GM18508 (cell line): ENCODE measurements around the gene CHCHD3.
"Not testable (repeated sequence)": the region's sequence is repeated elsewhere in the genome, so short reads cannot be mapped to it uniquely, and the experiment has no call there.

Experiments
- ATAC-seq: cut with Tn5 transposase; IDR thresholded peaks from one replicate; pipeline ENCODE4 v1.9.1; 2021; ENCODE audit warnings: moderate number of reproducible peaks; ENCODE audit not compliant: insufficient read depth, unreplicated experiment

CHCHD3 gene

GRCh38 chr7:132967470-132967848 lies 114.4 kb downstream of the CHCHD3 start:
- not testable (repeated sequence) for ATAC-seq

DNA sequence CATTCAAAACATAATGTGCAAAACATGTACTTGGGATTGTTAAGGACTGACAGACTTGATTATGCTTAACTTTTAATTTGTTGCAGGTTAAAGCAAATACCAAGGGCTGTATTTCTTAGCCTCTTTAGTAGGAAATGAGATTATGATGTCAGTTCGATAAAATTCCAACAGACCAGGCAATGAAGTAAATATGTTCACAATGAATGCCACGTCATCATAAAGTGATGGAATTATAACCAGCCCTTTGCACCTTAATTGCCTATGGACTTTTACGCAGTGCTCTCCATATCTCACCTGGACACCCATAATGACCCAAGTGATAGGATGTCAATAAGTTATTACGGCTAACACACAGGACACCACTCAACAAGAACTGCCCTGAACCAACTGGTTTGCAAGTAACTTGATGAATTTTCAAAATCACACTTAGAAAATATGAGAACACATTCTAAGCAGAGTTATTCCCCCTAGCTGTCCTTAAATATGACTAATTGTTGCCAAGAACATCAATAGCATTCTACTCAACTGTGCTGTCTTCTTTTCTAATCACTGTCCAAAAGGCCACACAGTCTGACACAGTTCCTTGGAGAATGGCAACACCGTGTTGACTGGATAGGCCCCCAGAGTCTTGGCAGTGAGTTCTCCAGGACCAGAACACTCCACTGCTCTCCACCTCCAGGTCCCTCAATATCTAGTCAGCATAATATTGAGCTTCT lies 115.0 kb downstream of the CHCHD3 start:
- ATAC-seq: no peak

GRCh38 chr7:132965951-132966350 lies 115.9 kb downstream of the CHCHD3 start:
- no peak for ATAC-seq

GRCh38 chr7:132964876-132965275 lies 117.0 kb downstream of the CHCHD3 start:
- no peak for ATAC-seq

GRCh38 chr7:132959891-132960290 lies 122.0 kb downstream of the CHCHD3 start:
- no peak for ATAC-seq

- no peak for ATAC-seq
Observed at GRCh38 chr7:132956556-132956955, 125.3 kb downstream of the CHCHD3 start.

GRCh38 chr7:132953468-132953867 lies 128.4 kb downstream of the CHCHD3 start:
- ATAC-seq: no peak

GRCh38 chr7:132950725-132951124 lies 131.2 kb downstream of the CHCHD3 start:
- ATAC-seq: no peak

DNA sequence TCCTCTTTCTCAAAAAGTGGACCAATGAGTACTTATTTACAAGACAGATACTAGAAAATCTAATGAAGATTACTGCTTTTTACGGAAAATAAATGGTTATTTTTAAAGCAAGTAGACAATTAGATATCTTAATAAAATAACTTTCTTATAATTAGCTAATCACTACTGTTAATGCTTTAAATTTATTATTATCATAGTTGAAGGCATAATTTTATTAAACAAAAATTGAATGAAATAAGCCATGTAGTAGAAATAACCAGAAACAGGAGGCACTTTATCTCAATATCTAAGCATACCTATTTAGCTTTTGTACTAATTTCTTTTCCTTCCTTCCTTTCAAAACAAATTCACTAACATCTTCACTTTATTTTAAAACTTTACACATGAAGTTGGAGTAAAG lies 134.9 kb downstream of the CHCHD3 start:
- ATAC-seq: no peak

GRCh38 chr7:132944774-132945173 lies 137.1 kb downstream of the CHCHD3 start:
- ATAC-seq: no peak

DNA sequence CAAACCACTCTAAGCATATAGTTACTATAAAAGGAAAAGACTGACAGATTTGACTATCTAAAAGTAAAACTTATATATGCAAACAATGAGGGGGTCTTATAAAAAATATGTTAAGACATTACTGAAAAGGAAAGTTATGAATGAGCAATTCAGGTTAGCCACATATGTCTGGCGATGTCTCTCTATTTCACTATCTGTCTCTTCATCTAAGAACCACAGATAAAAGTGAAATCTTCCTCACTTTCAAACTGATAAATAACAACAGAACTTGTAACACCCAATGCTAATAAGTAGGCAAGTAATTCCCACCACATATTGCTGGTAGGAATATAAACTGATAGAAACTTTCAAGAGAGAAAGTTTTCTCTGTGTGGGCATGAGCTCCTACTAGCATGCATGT lies 138.2 kb downstream of the CHCHD3 start:
- ATAC-seq: no peak

DNA sequence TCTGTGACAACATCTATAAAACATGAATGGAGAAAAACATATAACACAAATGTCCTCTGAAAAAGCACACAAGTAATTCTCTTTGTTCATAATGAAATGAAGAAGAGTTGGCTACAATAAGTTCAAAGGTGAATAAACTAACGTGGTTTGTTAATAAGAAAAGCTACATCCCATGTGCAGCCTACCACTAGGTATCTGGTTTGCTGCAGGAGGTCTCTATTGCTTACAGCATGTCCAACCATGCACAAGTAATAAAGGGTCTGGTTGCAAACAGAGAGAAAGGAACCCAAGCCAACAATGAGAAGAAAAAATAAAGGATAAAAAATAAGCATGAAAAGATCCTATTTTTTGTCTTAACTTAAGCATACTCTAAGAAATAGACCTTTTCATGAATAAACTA lies 139.2 kb downstream of the CHCHD3 start:
- ATAC-seq: no peak

DNA sequence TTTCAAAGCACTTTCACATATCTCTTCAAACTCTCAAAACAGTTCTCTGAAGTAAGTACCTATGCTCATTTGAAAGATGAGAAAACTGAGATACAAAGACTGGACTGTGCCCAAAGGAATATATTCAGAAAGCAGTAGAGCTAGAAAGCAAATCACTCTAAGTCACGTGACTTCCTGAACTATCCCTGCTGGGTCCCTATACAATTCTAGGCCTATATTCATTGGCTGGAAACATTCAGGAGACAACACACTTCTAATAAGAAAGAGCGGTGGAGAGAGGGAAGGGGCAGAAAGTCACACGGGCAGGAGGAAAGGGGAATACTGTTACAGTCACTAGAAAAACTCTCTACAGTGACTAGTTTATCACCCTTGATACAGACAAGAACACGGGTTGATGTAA lies 140.0 kb downstream of the CHCHD3 start:
- no peak for ATAC-seq

- no peak for ATAC-seq
Observed at GRCh38 chr7:132941428-132941827, 140.5 kb downstream of the CHCHD3 start.

- ATAC-seq: no peak
Observed at GRCh38 chr7:132940084-132940483, 141.8 kb downstream of the CHCHD3 start.

DNA sequence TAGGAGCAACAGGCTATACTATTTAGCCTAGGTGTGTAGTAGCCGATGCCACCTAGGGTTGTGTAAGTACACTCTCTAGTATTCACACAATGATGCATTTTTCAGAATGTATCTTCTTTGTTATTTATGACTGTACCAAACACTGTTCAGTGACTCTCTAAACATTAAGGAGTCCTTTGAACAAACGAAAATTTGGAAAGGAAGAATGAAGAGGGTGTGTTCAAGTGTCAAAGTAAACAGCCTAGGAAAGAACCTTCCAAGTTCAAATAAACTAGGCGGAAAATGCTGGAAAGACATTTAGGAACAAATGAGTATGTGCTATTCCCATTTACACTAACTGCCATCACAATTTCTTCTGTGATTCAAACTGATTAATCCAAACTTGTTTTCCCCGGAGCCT lies 142.4 kb downstream of the CHCHD3 start:
- no peak for ATAC-seq

DNA sequence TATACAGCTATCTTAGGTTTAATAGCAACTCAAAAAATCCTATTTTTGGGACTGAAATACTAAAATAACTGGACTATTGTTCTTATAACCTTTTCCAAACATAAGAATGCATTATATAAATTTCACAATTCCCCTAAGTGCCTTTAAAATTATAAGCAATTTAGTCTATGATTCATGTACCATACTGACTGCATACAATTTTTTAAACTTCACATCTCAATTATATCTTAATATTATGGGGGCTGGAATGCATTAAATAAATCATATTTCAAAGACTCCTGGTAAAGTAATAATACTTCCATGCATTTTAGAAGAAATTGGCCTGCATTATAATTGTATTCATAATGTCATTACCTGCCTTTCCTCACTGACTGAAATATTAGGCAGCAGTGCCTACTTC lies 144.6 kb downstream of the CHCHD3 start:
- no peak for ATAC-seq

DNA sequence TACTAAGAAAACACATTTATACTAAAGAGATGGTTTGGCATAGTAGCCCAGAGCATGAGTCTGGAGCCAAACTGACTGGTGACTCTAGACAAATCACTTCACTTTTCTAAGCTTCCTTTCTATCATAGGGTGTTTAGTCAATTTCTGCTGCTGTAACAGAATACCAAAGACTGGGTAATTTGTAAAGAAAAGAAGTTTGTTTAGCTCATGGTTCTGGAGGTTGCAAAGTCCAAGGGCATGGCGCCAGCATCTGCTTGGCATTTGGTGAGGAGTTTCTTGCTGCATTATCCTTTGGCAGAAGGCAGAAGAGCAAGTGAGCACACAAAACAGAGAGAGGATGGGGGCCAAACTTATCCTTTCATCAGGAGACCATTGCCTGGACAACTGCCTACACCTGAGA lies 146.3 kb downstream of the CHCHD3 start:
- ATAC-seq: no peak

DNA sequence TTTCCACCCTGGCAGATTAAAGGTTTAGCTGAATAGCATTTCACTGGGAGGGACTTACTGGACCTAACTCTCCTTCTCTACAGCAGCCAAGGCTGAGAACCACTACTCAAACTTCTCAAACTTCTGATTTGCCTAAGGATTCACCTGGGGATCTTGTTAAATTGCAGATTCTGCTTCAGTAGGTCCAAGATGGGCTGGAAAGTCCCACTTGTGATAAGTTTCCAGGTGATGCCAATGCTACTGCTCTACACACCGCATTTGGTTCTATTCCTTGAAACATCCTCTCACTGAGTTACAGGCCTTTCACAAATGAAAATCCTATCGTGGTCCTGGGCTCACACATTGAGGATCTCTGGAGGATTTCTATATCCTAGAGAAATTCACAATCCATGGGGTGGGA lies 147.9 kb downstream of the CHCHD3 start:
- no peak for ATAC-seq

GRCh38 chr7:132933072-132933458 lies 148.8 kb downstream of the CHCHD3 start:
- no peak for ATAC-seq

DNA sequence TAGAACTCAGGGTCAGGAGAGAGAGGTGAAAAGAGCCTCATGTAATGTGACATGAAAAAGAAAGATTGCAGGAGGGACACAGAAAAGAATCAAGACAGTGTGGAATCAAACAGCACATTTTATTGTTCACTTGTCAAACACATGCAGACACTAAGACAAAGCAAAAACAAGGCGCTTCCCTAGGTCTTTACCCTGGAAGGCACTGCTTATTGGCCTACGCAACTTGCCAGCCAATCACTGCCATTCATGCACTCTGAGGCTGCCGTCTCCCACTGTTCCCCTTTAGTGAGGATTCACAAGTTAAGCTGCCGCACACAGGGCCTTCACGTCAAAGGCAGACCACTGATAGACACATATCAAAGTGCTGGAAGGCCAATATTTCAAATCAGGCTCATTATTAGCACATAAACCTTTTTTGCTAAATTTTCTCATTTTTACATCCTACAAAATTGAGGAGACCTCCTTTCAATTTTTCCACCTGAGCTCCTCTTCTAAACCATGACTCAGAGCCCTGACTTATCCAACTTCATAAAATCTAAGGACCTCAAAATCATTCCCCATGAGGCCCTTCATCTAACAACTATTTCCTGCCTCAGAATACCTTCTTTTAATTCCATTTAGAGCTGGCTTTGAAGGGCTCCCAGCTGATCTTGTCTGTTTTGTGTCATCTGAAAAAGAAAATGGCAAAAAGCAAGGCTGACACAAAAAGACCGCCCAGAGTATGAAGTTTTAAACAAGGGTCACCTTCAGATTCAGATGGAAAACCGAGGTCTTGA lies 149.4 kb downstream of the CHCHD3 start:
- no peak for ATAC-seq

- no peak for ATAC-seq
Observed at GRCh38 chr7:132930881-132931280, 151.0 kb downstream of the CHCHD3 start.
